Measurements from ENCODE around the gene KIR3DL2.
"Not testable (repeated sequence)": the region's sequence is repeated elsewhere in the genome, so short reads cannot be mapped to it uniquely, and the experiment has no call there.

Gene KIR3DL2

DNA sequence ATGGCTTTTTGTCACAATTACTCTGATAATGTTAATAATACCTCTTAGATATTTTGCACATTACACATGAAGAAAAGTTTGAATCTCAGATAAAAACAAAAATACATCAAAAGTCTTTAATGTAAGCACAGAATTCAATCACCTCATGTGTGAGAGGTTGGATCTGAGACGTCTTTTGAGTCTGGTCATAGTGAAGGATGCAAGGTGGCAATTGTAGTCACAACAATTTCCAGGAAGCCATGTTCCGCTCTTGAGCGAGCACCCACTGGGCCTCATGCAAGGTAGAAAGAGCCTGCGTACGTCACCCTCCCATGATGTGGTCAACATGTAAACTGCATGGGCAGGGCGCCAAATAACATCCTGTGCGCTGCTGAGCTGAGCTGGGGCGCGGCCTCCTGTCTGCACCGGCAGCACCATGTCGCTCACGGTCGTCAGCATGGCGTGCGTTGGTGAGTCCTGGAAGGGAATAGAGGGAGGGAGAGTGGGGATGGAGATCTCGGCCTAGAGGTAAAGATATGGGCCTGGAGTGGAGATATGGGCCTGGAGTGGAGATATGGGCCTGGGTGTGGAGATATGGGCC, at the start of gene KIR3DL2:
Gene KIR3DL2, plus strand, starts transcription at position 383 of the 580 bp plus-strand sequence. Its CDS starts 33 bp downstream, at position 416.
- not testable (repeated sequence) for DNase-seq

DNA sequence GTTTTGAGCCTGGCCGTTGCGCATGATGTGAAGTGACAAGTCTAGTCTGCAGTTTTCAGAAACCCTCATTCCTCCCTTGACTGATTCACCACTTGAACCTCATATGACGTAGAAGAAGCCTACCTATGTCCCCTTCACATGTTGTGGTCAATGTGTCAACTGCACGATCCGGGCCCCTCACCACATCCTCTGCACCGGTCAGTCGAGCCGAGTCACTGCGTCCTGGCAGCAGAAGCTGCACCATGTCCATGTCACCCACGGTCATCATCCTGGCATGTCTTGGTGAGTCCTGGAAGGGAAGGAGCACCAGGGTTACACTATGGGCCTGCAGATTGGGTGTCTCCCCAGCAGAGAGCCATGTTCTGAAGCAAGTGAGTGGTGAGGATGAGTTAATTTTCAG, 46.8 kb upstream of the KIR3DL2 start, which contains the start of gene KIR2DL4:
Gene KIR2DL4, plus strand, starts transcription at position 201 of the 400 bp plus-strand sequence. Its CDS starts 42 bp downstream, at position 243.
- no peak for DNase-seq

- no peak for DNase-seq
Measured at GRCh38 chr19:54804101-54804500, 46.1 kb upstream of the KIR3DL2 start.

DNA sequence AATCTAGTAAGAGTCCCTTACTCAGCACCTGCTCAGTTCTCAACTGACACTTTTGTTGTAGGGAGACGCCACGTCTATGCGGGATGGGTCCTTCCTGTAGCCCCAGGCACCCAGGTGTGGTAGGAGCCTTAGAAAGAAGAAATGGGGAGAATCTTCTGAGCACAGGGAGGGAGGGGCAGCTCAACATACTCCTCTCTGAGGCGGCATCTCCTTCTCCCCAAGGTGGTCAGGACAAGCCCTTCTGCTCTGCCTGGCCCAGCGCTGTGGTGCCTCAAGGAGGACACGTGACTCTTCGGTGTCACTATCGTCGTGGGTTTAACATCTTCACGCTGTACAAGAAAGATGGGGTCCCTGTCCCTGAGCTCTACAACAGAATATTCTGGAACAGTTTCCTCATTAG, 45.7 kb upstream of the KIR3DL2 start:
- no peak for DNase-seq

DNA sequence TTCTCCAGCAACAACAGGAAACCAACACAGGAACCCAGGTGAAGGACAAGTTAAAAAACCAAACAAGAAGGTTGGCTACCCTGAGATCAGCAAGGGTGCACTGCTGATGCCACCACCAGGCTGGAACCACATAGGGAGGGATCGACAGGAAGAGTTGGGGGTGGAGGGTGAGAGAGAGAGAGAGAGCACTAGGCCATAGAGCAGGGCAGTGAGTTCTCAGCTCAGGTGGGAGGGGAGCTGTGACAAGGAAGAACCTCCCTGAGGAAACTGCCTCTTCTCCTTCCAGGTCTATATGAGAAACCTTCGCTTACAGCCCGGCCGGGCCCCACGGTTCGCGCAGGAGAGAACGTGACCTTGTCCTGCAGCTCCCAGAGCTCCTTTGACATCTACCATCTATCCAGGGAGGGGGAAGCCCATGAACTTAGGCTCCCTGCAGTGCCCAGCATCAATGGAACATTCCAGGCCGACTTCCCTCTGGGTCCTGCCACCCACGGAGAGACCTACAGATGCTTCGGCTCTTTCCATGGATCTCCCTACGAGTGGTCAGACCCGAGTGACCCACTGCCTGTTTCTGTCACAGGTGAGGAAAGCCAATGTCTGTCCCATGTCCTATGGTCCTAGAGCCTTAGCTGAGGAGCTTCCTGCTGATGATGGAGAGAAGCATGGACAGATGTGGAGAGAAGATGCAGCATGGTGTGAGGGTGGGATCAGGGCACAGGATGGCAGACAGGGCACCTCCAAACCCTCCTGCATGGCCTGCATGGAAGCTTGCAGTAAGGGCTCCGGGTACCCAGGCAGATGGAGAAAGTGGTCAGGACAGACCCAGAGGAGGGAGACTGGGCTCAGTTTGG, 44.4 kb upstream of the KIR3DL2 start:
- DNase-seq: no peak

- DNase-seq: no peak
Measured at GRCh38 chr19:54806516-54806838, 43.8 kb upstream of the KIR3DL2 start.

DNA sequence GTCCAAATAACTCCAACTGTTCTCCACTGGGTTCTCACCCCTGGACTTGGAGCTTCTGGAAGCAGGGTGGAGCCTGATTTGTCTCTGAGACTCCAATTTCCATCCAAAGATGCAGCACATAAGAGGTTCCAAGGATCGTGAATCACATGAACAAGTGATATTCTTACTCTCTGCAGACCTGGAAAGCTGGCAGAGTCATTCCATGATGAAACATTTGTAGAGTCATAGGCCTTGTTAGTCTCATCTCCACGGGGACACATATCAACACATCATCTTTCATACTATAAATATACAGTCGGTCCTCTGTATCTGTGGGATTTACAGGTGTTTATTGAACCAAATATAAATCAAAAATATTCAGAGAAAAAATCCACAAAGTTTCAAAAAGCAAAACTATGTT, 35.7 kb upstream of the KIR3DL2 start:
- DNase-seq: not testable (repeated sequence)

DNA sequence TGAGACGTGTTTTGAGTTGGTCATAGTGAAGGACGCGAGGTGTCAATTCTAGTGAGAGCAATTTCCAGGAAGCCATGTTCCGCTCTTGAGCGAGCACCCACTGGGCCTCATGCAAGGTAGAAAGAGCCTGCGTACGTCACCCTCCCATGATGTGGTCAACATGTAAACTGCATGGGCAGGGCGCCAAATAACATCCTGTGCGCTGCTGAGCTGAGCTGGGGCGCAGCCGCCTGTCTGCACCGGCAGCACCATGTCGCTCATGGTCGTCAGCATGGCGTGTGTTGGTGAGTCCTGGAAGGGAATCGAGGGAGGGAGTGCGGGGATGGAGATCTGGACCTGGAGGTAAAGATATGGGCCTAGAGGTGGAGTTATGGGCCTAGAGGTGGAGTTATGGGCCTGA, 34.0 kb upstream of the KIR3DL2 start, which contains the start of gene KIR3DL1:
Gene KIR3DL1, plus strand, starts transcription at position 218 of the 400 bp plus-strand sequence.
- DNase-seq: not testable (repeated sequence)

DNA sequence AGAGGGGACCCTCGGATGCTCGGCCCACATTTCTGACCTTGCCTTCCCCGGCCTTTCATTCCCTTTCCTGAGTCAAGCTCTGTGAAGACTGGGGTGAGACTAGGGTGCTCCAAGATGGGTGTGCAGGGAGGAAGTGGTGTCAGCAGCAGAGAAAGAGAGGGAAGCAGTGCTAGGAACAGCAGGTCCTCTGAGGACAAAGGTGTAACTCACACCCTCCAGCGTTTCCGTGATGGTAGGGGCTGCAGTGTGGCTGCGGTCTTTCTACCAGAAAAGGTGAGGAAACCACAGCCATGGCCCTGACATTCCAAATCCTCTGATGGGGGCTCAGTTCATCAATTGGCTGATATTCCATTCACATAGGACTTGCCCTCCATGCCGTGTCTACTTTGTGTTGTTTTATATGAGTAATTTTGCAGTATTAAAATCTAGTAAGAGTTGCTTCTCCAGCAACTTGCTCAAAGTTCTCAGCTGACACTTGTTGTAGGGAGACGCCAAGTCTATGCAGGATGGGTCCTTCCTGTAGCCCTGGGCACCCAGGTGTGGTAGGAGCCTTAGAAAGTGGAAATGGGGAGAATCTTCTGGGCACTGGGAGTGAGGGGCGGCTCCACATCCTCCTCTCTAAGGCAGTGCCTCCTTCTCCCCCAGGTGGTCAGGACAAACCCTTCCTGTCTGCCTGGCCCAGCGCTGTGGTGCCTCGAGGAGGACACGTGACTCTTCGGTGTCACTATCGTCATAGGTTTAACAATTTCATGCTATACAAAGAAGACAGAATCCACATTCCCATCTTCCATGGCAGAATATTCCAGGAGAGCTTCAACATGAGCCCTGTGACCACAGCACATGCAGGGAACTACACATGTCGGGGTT, 32.3 kb upstream of the KIR3DL2 start:
- DNase-seq: no peak

- DNase-seq: not testable (repeated sequence)
Measured at GRCh38 chr19:54824416-54824815, 25.8 kb upstream of the KIR3DL2 start.

DNA sequence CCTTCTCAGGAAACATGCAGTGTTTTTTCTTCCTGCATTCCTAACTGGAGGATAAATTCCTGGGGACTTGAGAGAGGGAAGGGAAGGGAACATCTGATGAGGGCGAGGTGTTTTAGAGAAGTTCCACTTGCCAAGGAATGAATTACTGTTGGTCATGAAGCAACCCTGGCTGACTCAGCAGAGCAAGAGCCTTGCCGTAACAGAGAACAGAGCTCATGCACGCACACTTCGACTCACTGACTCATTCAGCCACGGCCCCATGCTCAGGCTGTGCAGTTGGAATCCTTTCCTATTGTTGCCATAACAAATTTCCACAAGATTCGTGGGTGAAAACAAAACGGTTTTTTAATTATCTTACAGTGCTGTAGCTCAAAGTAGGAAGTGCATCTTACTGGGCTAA, 24.9 kb upstream of the KIR3DL2 start:
- DNase-seq: not testable (repeated sequence)

DNA sequence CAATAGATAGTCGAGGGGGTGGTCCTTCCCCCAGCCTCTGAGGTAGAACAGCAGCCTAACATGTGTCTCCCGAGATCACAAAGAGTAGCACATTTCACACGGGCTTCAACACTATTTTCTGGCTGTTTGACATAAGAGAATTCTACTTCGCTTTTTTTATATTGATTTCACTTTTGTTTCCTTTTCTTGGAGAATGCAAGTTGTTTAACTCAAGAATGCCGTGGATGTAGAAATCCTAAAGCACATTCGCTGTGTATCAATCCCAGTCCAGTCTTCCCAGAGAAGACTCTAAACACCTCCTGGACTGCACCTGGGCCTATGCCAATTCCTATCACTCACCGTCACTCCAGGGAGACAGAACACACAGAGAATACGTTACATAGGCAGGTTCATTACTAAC, 22.2 kb upstream of the KIR3DL2 start:
- not testable (repeated sequence) for DNase-seq

DNA sequence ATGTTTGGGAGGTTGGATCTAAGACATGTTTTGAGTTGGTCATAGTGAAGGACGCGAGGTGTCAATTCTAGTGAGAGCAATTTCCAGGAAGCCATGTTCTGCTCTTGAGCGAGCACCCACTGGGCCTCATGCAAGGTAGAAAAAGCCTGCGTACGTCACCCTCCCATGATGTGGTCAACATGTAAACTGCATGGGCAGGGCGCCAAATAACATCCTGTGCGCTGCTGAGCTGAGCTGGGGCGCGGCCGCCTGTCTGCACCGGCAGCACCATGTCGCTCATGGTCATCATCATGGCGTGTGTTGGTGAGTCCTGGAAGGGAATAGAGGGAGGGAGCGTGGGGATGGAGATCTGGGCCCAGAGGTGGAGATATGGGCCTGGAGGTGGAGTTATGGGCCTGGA, 17.7 kb upstream of the KIR3DL2 start, which contains the start of gene KIR2DS4:
Gene KIR2DS4, plus strand, starts transcription at position 181 of the 400 bp plus-strand sequence.
- DNase-seq: not testable (repeated sequence)

- not testable (repeated sequence) for DNase-seq
Measured at GRCh38 chr19:54835126-54835525, 15.1 kb upstream of the KIR3DL2 start.

DNA sequence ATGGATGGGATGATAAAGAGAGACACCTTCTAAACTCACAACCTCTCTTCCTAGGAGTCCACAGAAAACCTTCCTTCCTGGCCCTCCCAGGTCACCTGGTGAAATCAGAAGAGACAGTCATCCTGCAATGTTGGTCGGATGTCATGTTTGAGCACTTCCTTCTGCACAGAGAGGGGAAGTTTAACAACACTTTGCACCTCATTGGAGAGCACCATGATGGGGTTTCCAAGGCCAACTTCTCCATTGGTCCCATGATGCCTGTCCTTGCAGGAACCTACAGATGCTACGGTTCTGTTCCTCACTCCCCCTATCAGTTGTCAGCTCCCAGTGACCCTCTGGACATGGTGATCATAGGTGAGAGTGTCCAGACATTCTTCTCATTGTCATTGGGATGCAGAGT, 12.7 kb upstream of the KIR3DL2 start:
- not testable (repeated sequence) for DNase-seq

- DNase-seq: not testable (repeated sequence)
Measured at GRCh38 chr19:54843171-54843570, 7.1 kb upstream of the KIR3DL2 start.

GRCh38 chr19:54850930-54851329, 687 bp downstream of the KIR3DL2 start:
- no peak for DNase-seq

DNA sequence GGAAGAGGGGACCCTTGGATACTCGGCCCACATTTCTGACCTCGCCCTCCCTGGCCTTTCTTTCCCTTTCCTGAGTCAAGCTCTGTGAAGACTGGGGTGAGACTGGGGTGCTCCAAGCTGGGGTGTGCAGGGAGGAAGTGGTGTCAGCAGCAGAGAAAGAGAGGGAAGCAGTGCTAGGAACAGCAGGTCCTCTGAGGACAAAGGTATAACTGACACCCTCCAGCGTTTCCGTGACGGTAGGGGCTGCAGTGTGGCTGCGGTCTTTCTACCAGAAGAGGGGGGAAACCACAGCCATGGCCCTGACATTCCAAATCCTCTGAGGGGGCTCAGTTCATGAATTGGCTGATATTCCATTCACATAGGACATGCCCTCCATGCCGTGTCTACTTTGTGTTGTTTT, 1.1 kb downstream of the KIR3DL2 start:
- no peak for DNase-seq

DNA sequence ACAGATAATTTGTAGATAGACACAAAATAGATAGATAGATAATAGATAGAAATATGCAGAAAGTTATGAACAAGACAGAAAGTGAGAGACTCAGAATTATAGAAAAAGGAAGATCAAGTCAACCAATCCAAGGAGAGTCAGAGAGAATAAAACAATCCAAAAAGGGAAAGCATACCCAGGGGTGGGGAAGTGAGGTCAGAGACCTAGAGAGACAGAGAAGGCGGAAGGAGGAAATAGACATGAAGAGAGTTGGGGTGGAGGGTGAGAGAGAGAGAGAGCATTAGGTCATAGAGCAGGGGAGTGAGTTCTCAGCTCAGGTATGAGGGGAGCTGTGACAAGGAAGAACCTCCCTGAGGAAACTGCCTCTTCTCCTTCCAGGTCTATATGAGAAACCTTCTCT, 5.0 kb downstream of the KIR3DL2 start:
- DNase-seq: not testable (repeated sequence)

DNA sequence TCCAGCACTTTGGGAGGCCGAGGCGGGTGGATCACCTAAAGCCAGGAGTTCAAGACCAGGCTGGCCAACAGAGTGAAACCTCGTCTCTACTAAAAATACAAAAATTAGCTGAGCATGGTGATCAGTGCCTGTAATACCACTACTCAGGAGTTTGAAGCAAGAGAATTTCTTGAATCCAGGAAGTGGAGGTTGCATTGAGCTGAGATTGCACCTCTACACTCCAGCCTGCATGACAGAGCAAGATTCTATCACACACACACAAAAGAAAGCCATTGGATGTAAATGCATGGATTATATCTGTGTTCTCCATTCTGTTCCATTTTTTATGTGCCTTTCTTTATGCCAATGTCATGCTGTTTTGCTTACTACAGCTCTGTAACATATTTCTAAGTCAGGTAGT, 8.2 kb downstream of the KIR3DL2 start:
- not testable (repeated sequence) for DNase-seq

DNA sequence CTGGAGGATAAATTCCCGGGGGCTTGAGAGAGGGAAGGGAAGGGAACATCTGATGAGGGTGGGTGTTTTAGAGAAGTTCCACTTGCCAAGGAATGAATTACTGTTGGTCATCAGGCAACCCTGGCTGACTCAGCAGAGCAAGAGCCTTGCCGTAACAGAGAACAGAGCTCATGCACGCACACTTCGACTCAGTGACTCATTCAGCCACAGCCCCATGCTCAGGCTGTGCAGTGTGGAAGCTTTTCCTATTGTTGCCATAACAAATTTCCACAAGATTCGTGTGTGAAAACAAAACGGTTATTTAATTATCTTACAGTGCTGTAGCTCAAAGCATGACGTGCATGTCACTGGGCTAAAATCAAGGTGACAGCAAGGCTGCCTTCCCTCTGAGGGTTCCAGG, 9.2 kb downstream of the KIR3DL2 start:
- not testable (repeated sequence) for DNase-seq

- DNase-seq: not testable (repeated sequence)
Measured at GRCh38 chr19:54863459-54863858, 13.2 kb downstream of the KIR3DL2 start.

GRCh38 chr19:54871696-54872095, 21.5 kb downstream of the KIR3DL2 start:
- no peak for DNase-seq

All from NCI-H2227 treated with DMSO at 0.1 percent for 48 hours (cell line).